H1 (cell line): ENCODE results near the gene CPA3. TPM values are rescaled to one million over a fixed set of nuclear protein-coding genes. Genes with fewer than 3 reads are reported as not detected.

Experiments
- CTCF ChIA-PET: fragments of 300-600 bp; sonication (Branson Sonifier 250); formaldehyde crosslinking; loops from one replicate; lab custom pipeline; 2021; ENCODE audit not compliant: partially characterized antibody; lab: Charles Lee
- POLR2A ChIA-PET: fragments of 300-600 bp; sonication (Branson Sonifier 250); formaldehyde crosslinking; loops from one replicate; lab custom pipeline; 2021; ENCODE audit warnings: inconsistent platforms; ENCODE audit not compliant: partially characterized antibody; lab: Charles Lee
- DNase-seq, 2 experiments: peaks; one replicate each; pipeline versions ENCODE4 v3.0.0 to v3.0.0-alpha.2; 2010 to 2022; ENCODE audit warnings: low spot score in 2 of 2, low read depth in 1 of 2, mixed read lengths in 1 of 2
- FAIRE-seq: peaks from 2 replicates; lab custom pipeline; 2011; peaks lifted over from hg19 to GRCh38; lab: Jason Lieb, UNC
- H2AFZ ChIP-seq: 2 replicates; pipeline ENCODE4 v1.8.1; 2012; ENCODE audit warnings: low read length, inconsistent platforms
- H2AK5ac ChIP-seq: 2 replicates; pipeline ENCODE4 v1.6.1; 2013; ENCODE audit warnings: low read depth, low read length
- H2BK120ac ChIP-seq: replicated peaks from 2 replicates; pipeline ENCODE3; 2013; ENCODE audit warnings: low read depth, low read length, inconsistent platforms
- H2BK12ac ChIP-seq: 2 replicates; pipeline ENCODE4 v1.6.1; 2013; ENCODE audit warnings: low read depth, low read length
- H2BK15ac ChIP-seq: 2 replicates; pipeline ENCODE4 v1.6.1; 2013; ENCODE audit warnings: low read length
- H2BK20ac ChIP-seq: 2 replicates; pipeline ENCODE4 v1.6.1; 2013; ENCODE audit warnings: low read length
- H2BK5ac ChIP-seq: 2 replicates; pipeline ENCODE4 v1.6.1; 2013; ENCODE audit warnings: low read depth, low read length
- H3K14ac ChIP-seq: 2 replicates; pipeline ENCODE4 v1.6.1; 2013; ENCODE audit warnings: inconsistent platforms; ENCODE audit not compliant: insufficient read length
- H3K18ac ChIP-seq: 2 replicates; pipeline ENCODE4 v1.6.1; 2013; ENCODE audit warnings: low read length; ENCODE audit errors: extremely low read depth
- H3K23ac ChIP-seq: 2 replicates; pipeline ENCODE4 v1.6.1; 2013; ENCODE audit warnings: inconsistent platforms; ENCODE audit not compliant: insufficient read length
- H3K23me2 ChIP-seq: 2 replicates; pipeline ENCODE4 v1.6.1; 2013; ENCODE audit warnings: low read depth, low read length
- H3K27ac ChIP-seq: 2 replicates; pipeline ENCODE4 v1.6.1; 2011; ENCODE audit warnings: low read depth, low read length, inconsistent platforms
- H3K27me3 ChIP-seq, 4 experiments: replicated peaks in 1 of 4; 1 replicate in 1 of 4; 2 replicates in 3 of 4; pipeline versions ENCODE4 v1.6.1 to v1.8.1; 2011 to 2013; ENCODE audit warnings: low read length in 3 of 4, mild to moderate bottlenecking in 3 of 4, inconsistent platforms in 2 of 4, mixed read lengths in 2 of 4, moderate library complexity in 1 of 4; ENCODE audit not compliant: control insufficient read depth in 3 of 4, insufficient read depth in 3 of 4; ENCODE audit errors: extremely low read depth in 1 of 4
- H3K36me3 ChIP-seq, 4 experiments: 2 replicates each; pipeline versions ENCODE4 v1.6.1 to v1.8.1; 2011 to 2013; ENCODE audit warnings: mild to moderate bottlenecking in 4 of 4, low read length in 3 of 4, moderate library complexity in 2 of 4, control low read depth in 1 of 4, inconsistent platforms in 1 of 4; ENCODE audit not compliant: insufficient read depth in 4 of 4, control insufficient read depth in 2 of 4
- H3K4ac ChIP-seq: replicated peaks from 2 replicates; pipeline ENCODE3; 2013; ENCODE audit warnings: low read length, low read depth, mixed read lengths, inconsistent platforms; ENCODE audit not compliant: insufficient read length
- H3K4me1 ChIP-seq, 4 experiments: replicated peaks in 1 of 4; 1 replicate in 1 of 4; 2 replicates in 3 of 4; pipeline versions ENCODE4 v1.6.1 to v1.8.1; 2011 to 2013; ENCODE audit warnings: low read length in 3 of 4, inconsistent platforms in 2 of 4, mixed read lengths in 1 of 4; ENCODE audit not compliant: insufficient read depth in 4 of 4, control insufficient read depth in 3 of 4
- H3K4me2 ChIP-seq, 2 experiments: 2 replicates each; pipeline versions ENCODE4 v1.6.1 to v1.8.1; 2011 to 2013; ENCODE audit warnings: low read depth in 2 of 2, low read length in 2 of 2, control low read depth in 1 of 2, inconsistent platforms in 1 of 2, mild to moderate bottlenecking in 1 of 2; ENCODE audit not compliant: insufficient read depth in 1 of 2
- H3K4me3 ChIP-seq, 4 experiments: fragments of 200-600, 300-600 bp in 1 of 4; sonication (generic), shearing (Covaris generic), sonication (Bioruptor Twin) in 1 of 4; 2 replicates each; pipeline versions ENCODE4 v1.5.1 to v1.8.1; 2011 to 2016; ENCODE audit warnings: low read length in 4 of 4, low read depth in 3 of 4, control low read depth in 2 of 4, inconsistent platforms in 2 of 4, mild to moderate bottlenecking in 2 of 4, mixed read lengths in 1 of 4, moderate library complexity in 1 of 4; ENCODE audit not compliant: insufficient read depth in 2 of 4; ENCODE audit errors: extremely low read depth in 1 of 4
- H3K56ac ChIP-seq: replicated peaks from 2 replicates; pipeline ENCODE3; 2013; ENCODE audit warnings: low read depth, mild to moderate bottlenecking, mixed read lengths, low read length, inconsistent platforms; ENCODE audit not compliant: insufficient read length
- H3K79me1 ChIP-seq: 2 replicates; pipeline ENCODE4 v1.6.1; 2013; ENCODE audit warnings: low read depth, low read length, control low read depth
- H3K79me2 ChIP-seq, 2 experiments: 2 replicates each; pipeline versions ENCODE4 v1.6.1 to v1.8.1; 2012 to 2013; ENCODE audit warnings: low read length in 2 of 2, mild to moderate bottlenecking in 2 of 2, inconsistent platforms in 1 of 2; ENCODE audit not compliant: insufficient read depth in 2 of 2, control insufficient read depth in 1 of 2
- H3K9ac ChIP-seq, 4 experiments: replicated peaks in 1 of 4; 1 replicate in 1 of 4; 2 replicates in 3 of 4; pipeline versions ENCODE4 v1.6.1 to v1.8.1; 2011 to 2013; ENCODE audit warnings: low read depth in 3 of 4, low read length in 3 of 4, control low read depth in 2 of 4, mild to moderate bottlenecking in 2 of 4, moderate library complexity in 2 of 4, inconsistent platforms in 1 of 4; ENCODE audit errors: extremely low read depth in 1 of 4
- H3K9me3 ChIP-seq, 2 experiments: 2 replicates each; pipeline versions ENCODE4 v1.6.1 to v1.8.1; 2012 to 2013; ENCODE audit warnings: mild to moderate bottlenecking in 2 of 2, moderate library complexity in 2 of 2, control low read depth in 1 of 2, inconsistent platforms in 1 of 2, low read depth in 1 of 2, low read length in 1 of 2, mixed read lengths in 1 of 2; ENCODE audit not compliant: insufficient read depth in 2 of 2
- H4K20me1 ChIP-seq, 2 experiments: replicated peaks in 1 of 2; 2 replicates each; pipeline versions ENCODE3 to v1.8.1; 2011 to 2013; ENCODE audit warnings: inconsistent platforms in 2 of 2, low read length in 2 of 2, mild to moderate bottlenecking in 1 of 2; ENCODE audit not compliant: insufficient read depth in 2 of 2, control insufficient read depth in 1 of 2
- H4K5ac ChIP-seq: 2 replicates; pipeline ENCODE4 v1.6.1; 2013; ENCODE audit warnings: low read length, low read depth, mixed read lengths, inconsistent platforms; ENCODE audit not compliant: insufficient read length
- H4K8ac ChIP-seq: 2 replicates; pipeline ENCODE4 v1.8.0; 2013; ENCODE audit warnings: mild to moderate bottlenecking, moderate library complexity, low read length, inconsistent platforms; ENCODE audit not compliant: insufficient read depth; ENCODE audit errors: extremely low read depth
- H4K91ac ChIP-seq: replicated peaks from 2 replicates; pipeline ENCODE3; 2013; ENCODE audit warnings: low read length, mixed read lengths, inconsistent platforms; ENCODE audit not compliant: insufficient read length
- ASH2L ChIP-seq: fragments of 200-600, 300-600 bp; sonication (generic); IDR thresholded peaks from one replicate; pipeline ENCODE4 v1.7.1; 2017; ENCODE audit warnings: low read length
- POLR2AphosphoS5 ChIP-seq: IDR thresholded peaks from 2 replicates; pipeline ENCODE4 v1.6.1; 2011; ENCODE audit warnings: low read depth, low read length
- YY1 ChIP-seq: IDR thresholded peaks from 2 replicates; pipeline ENCODE4 v1.6.1; 2011; ENCODE audit warnings: low read depth, mild to moderate bottlenecking, low read length
- WGBS, 2 experiments: shearing (Covaris generic) in 1 of 2; methylation state at CpG; one replicate each; pipeline versions ENCODE4 v1.1.6 to v1.1.7; 2013 to 2015; ENCODE audit warnings: low lambda C conversion rate in 2 of 2, mixed read lengths in 2 of 2, inconsistent platforms in 1 of 2, low coverage in 1 of 2, missing lambda C conversion rate in 1 of 2; ENCODE audit not compliant: insufficient replicate concordance in 2 of 2, insufficient coverage in 1 of 2, insufficient read length in 1 of 2; ENCODE audit errors: extremely low coverage in 1 of 2, missing lambda C conversion rate in 1 of 2; 5-methylcytosine and 5-hydroxymethylcytosine counted together
- polyA plus RNA-seq, 7 experiments: library from polyadenylated mRNA; depleted of rRNA in 3 of 7; stranded (reverse) in 5 of 7; unstranded in 2 of 7; fragments of >200 nt in 5 of 7; fragments of 200-250 nt in 2 of 7; gene quantifications; 1 replicate in 5 of 7; 2 replicates in 1 of 7; 4 replicates in 1 of 7; pipeline versions ENCODE4 v1.2.1 to v1.2.3, GENCODE V29; 2011 to 2013; ENCODE audit warnings: missing spikeins in 2 of 7, mixed read lengths in 2 of 7
- total RNA-seq: library from RNA; stranded (reverse); fragmentation: NEBNext Ultra II Directional; extraction: Animal tissue kit (Norgen Biotek cat#: 25700); gene quantifications from 2 replicates; pipeline ENCODE4 v1.2.1, GENCODE V29; 2021
- TF ChIP-seq, protein P1 (sequence below): IDR thresholded peaks from 2 replicates; pipeline ENCODE4 v1.6.1; 2012; ENCODE audit warnings: inconsistent platforms
- TF ChIP-seq, protein P2 (sequence below), 3 experiments: IDR thresholded peaks; 1 replicate in 2 of 3; 2 replicates in 1 of 3; pipeline versions ENCODE4 v1.5.1 to v1.6.1; 2011; ENCODE audit warnings: low read length in 3 of 3, mild to moderate bottlenecking in 3 of 3, inconsistent platforms in 2 of 3, low read depth in 1 of 3, moderate library complexity in 1 of 3; ENCODE audit not compliant: insufficient read depth in 1 of 3; ENCODE audit errors: control extremely low read depth in 1 of 3

Gene CPA3
- total and polyA plus RNA-seq, 2 of the 8 experiments (the other 6 are each of a cell fraction or from before 2014, with no cell fraction given) = not detected

DNA sequence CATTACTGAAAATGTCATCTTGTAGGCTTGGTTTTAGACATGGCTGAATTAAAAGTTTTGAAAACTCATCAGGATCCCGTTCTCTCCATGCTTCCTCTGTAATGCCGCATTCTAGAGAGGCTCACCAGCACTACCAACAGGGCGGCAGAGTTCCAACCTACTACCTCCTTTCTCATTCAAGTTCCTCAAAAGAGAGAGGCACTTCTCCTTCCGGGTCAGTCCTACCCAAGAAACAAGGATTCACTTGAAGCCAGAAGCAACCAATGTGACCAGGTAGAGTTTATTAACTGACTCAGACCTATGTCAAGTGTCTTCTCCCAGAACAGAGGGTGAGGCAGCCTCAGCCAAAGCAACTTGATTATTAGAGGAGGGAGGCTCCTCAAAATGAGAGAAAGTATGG is 66.5 kb downstream of the CPA3 start:
- H4K91ac ChIP-seq = no peak overlapping the region
- no peaks in the 10 kb centered on the region for H3K9me3 ChIP-seq
- no peak overlapping the region for H4K8ac ChIP-seq
- H3K9ac ChIP-seq = no peak overlapping the region
- no peak overlapping the region for H3K14ac ChIP-seq
- H3K27ac ChIP-seq = no peak overlapping the region
- FAIRE-seq = no peak
- no peaks in the 10 kb centered on the region for H4K20me1 ChIP-seq
- no peaks in the 10 kb centered on the region for H3K36me3 ChIP-seq
- no peak overlapping the region for H2BK20ac ChIP-seq
- CTCF ChIA-PET = interaction anchor here (0.8 kb wide), 1 partner anchor 10 kb away, joined by 4 read pairs; no protein-coding TSS in a partner anchor
- no peaks in the 10 kb centered on the region for H3K79me2 ChIP-seq
- no peak overlapping the region for H3K23ac ChIP-seq
- no peaks in the 10 kb centered on the region for H3K4me1 ChIP-seq
- TF ChIP-seq, protein P1, sequence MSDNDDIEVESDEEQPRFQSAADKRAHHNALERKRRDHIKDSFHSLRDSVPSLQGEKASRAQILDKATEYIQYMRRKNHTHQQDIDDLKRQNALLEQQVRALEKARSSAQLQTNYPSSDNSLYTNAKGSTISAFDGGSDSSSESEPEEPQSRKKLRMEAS = no peak
- TF ChIP-seq, protein P2, sequence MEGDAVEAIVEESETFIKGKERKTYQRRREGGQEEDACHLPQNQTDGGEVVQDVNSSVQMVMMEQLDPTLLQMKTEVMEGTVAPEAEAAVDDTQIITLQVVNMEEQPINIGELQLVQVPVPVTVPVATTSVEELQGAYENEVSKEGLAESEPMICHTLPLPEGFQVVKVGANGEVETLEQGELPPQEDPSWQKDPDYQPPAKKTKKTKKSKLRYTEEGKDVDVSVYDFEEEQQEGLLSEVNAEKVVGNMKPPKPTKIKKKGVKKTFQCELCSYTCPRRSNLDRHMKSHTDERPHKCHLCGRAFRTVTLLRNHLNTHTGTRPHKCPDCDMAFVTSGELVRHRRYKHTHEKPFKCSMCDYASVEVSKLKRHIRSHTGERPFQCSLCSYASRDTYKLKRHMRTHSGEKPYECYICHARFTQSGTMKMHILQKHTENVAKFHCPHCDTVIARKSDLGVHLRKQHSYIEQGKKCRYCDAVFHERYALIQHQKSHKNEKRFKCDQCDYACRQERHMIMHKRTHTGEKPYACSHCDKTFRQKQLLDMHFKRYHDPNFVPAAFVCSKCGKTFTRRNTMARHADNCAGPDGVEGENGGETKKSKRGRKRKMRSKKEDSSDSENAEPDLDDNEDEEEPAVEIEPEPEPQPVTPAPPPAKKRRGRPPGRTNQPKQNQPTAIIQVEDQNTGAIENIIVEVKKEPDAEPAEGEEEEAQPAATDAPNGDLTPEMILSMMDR (IDR thresholded peaks at IDR 0.05; ENCODE audit: control extremely low read depth in 1 of 3, insufficient read depth in 1 of 3, low read depth in 1 of 3, low read length in 3 of 3) = peak in 1 of 3 experiments; percentile 35; a peak in 1 of 4 replicates
- TF ChIP-seq POLR2AphosphoS5 (no peak), YY1 (no peak), ASH2L (no peak)
- POLR2A ChIA-PET = no interaction called here
- no peak overlapping the region for H2BK12ac ChIP-seq
- H3K23me2 ChIP-seq = no peaks in the 10 kb centered on the region
- no peak overlapping the region for H4K5ac ChIP-seq
- no peak overlapping the region for H3K18ac ChIP-seq
- no peak overlapping the region for H3K56ac ChIP-seq
- no peak overlapping the region for H2BK15ac ChIP-seq
- H3K79me1 ChIP-seq = no peaks in the 10 kb centered on the region
- H2BK120ac ChIP-seq = no peak overlapping the region
- no peak overlapping the region for H3K4ac ChIP-seq
- no peak overlapping the region for H2AK5ac ChIP-seq
- H2AFZ ChIP-seq = no peak overlapping the region; the same call in 1 of the 2 replicates
- 94% methylated on average over 4 of the region's 4 CpGs; no CpG with 5 or more reads in 1 of the 2 experiments for WGBS, 2 experiments
- DNase-seq = no peak
- H3K4me2 ChIP-seq = no peak overlapping the region
- no peak overlapping the region for H2BK5ac ChIP-seq
- H3K27me3 ChIP-seq = no peaks in the 10 kb centered on the region
- no peak overlapping the region for H3K4me3 ChIP-seq
